ENCODE results near the gene TARM1.
A peak's percentile ranks its signal among the peaks of the same experiment; 100 is the strongest.

TARM1 gene

DNA sequence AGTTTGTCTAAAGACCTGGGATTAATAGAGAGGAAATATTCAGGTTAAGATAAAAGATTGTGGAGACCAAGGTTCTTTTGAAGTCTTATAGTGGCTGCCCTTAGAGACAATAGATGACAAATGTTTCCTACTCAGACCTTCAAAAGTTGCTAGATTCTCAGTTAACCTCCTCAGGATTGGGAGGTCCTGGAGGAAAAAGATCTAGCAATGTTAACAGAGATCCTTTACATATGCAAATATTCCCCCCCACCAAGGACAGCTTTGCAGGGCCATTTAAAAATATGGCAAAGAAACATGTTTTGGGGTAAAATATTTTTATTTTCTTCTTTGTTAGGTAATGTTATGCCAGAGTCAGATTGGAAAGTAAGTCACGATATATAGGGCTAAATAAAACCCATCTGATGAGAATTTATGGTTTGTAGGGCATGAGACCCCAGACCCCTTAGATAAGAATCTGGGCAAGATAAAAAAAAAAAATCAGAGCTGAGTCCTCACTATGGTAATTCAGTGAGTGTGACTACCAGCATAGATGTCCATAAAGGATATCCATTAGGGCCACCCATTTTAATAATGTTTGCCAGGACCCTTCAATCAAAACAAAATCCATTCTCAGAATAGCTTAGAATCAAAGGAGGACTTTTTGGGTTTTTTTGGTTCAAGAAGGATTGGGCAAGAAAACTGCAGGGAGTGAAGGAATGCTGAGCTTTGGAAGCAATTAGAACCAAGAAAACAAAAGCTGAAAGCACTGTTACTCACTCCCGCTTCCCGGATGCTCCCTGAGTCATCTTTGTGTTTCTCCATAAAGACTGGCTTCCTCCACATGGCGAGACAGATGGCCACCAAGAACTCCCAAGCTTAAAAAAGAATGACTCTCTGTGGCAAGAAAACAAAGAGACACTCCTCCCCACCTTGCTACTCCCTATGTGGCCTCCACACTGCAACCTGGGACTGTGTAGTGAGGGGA, 45.7 kb downstream of the TARM1 start:
- no peak for DNase-seq (ENCODE audit: low read depth in 1 of 2, low spot score in 1 of 2)

DNA sequence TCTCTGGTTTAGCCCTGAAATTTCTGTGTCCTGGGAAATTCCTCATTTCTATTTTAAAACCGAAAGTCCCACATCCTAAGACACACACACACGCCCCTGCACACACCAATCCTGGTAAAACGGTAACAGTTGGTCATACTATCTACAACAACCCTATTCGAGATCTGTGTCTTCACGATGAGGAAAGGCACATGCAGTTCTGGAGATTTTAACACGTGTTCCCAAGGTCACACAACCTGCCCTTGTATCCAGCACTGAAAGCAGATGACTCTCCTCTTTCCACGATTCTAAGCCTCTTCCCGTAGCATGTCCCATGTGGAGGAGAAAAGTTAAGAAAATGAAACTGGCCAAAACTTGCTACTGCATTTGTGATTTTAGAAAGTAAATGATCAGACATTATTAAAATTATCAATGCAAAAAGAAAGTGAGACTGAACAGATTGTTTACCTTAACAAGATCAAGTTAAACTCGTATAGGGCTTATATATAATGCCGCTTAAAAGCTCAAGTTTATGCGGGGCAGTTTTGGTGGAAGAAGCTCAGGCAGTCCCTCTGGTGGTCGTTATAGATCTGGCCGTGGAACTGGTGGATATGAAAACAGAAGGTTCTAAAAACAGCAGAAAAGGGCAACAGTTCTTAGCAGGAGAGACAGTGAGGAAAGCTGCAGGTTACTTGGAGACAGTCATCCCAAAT, 50.1 kb downstream of the TARM1 start:
- no peak for DNase-seq (ENCODE audit: low read depth in 1 of 2, low spot score in 1 of 2)

DNA sequence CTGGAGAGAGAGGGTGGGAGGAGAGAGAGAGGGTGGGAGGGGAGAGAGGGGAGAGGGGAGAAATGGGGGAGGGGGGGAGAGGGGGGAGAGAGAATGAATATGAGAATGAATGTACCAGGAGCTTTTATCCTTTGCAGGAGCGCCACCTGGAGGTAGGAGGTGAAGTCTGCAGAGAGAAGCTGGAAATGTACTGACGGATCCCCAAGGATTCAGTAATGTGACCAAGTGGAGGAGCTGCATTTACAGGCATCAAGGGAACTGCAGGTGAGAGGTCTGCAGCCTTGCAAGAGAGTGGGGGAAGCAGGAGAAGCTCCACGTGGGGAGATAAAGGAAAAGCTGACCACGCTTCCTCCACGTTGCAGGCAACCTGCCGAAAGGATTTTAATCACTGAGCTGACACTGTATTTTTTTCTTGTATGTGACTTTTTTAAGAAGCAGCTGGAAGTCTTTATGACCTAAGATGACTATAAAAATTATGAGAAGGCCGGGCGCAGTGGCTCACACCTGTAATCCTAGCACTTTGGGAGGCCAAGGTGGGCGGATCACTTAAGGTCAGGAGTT, 51.2 kb downstream of the TARM1 start:
- peak; percentile 6 to 18 for DNase-seq (ENCODE audit: low read depth in 1 of 2, low spot score in 1 of 2)

DNA sequence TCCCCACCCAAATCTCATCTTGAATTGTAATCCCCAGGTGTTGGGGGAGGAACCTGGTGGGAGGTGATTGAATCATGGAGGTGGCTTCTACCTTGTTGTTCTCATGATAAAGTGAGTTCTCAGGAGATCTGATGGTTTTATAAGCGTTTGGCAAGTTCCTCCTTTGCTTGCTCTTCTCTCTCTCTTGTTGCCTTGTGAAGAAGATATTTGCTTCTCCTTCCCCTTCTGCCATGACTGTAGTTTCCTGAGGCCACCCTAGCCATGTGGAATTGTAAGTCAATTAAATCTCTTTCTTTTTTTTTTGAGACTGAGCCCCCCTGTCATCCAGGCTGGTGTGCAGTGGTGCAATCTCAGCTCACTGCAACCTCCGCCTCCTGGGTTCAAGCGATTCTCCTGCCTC, 51.9 kb downstream of the TARM1 start:
- DNase-seq (ENCODE audit: low read depth in 1 of 2, low spot score in 1 of 2): no peak

DNA sequence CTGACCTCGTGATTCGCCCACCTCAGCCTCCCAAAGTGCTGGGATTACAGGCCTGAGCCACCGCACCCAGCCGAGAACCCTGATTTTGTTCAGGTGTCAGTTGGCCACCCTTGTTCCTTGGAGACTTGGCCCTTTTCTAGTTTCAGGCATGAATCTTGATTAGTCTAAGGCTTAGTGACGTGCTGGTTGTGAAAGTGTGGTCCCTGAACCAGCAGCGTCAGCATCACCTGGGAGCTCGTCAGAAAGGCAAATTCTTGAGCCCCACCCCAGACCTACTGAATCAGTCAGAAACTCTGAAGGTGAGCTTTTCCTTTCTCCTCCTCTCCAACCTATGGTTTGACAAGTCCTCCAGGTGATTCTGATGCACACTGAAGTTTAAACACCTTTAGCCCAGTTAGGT, 54.5 kb downstream of the TARM1 start:
- no peak for DNase-seq (ENCODE audit: low read depth in 1 of 2, low spot score in 1 of 2)

DNA sequence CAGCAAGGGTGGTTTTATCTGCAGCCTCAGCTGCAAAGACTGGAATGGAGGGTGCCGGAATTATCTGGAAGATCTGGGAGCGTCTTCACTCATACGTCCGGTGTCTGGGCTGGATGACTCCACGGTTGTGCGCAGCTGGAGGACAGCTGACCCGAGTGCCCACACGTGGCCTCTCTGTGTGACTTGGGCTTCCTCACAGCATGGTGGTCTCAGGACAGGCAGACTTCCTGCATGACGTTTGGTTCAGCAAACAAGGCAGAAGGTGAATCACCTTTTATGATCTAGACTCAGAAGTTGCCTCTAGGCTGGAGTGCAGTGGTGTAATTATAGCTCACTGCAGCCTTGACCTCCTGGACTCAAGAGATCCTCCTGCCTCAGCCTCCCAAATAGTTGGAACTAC, 56.5 kb downstream of the TARM1 start:
- DNase-seq (ENCODE audit: low read depth in 1 of 2, low spot score in 1 of 2): no peak

DNA sequence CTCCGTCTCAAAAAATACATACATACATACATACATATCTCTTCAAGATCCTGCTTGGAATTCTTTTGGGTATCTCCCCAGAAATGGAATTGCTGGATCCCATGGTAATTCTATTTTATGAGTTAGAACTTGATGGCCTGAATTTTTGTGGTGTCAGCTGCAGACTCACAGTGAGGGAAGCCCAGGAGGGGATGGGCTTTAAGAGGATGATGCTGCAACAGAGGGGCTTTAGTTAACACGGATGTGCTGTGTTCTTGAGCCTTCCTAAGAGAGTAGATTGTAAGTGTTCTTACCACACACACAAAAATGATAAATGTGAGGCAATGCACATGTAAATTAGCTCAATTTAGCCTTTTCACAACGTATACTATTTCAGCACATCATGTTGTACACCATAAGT, 58.0 kb downstream of the TARM1 start:
- DNase-seq (ENCODE audit: low read depth in 1 of 2, low spot score in 1 of 2): no peak

DNA sequence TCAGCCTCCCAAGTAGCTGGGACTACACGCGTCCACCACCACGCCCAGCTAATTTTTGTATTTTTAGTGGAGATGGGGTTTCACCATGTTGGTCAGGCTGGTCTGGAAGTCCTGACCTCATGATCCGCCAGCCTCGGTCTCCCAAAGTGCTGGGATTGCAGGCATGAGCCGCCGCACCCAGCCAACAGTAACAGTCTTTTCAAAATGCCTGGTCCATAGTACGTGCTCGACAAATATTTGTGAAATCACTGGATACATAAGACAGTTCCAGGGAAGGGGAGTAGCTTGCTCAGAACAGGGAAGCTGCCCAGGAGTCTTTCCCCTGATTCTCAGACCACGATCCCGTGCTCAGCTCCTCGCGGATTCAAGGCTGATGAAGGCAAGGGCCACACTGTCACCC, 59.2 kb downstream of the TARM1 start:
- DNase-seq (ENCODE audit: low read depth in 1 of 2, low spot score in 1 of 2): no peak

DNA sequence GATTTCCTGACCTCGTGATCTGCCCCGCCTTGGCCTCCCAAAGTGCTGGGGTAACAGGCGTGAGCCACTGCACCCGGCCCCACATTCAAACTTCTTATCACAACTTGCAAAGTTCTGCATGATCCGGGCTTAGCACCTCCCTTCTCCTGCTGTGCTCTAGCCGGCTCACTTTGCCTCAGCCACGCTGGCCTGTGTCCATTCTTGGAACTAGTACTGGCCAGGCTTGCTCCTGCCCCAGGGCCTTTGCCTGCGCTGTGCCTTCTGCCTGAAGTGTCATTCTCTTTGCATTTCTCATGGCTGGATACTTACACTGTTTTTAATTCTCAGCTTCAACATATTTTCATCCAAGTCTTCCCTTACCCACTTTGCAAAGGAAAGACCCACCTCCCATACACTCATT, 59.8 kb downstream of the TARM1 start:
- no peak for DNase-seq (ENCODE audit: low read depth in 1 of 2, low spot score in 1 of 2)

Measured in stimulated activated CD4-positive, alpha-beta T cell treated with anti-CD3 and anti-CD28 coated beads, Interleukin-15, amount 100 ng/mL, for 1 hour (primary cell).